Caco-2 (cell line): ENCODE data around the gene IER3IP1. TPM values are rescaled to one million over a fixed set of nuclear protein-coding genes. Genes with fewer than 3 reads are reported as not detected.

Experiments used
- BruUV-seq: library from RNA; stranded (reverse); fragments of 400-500 nt; replicated peaks from 2 replicates; lab custom pipeline; 2021; lab: Mats Ljungman, UMichigan
- CTCF ChIA-PET: fragments of 300-600 bp; sonication (Branson Sonifier 250); formaldehyde crosslinking; loops from one replicate; lab custom pipeline; 2022; ENCODE audit warnings: antibody characterized with exemption; lab: Charles Lee
- POLR2A ChIA-PET: fragments of 300-600 bp; sonication (Branson Sonifier 250); formaldehyde crosslinking; loops from one replicate; lab custom pipeline; 2022; ENCODE audit warnings: antibody characterized with exemption; lab: Charles Lee
- DNase-seq, 2 experiments: peaks; one replicate each; pipeline versions ENCODE4 v3.0.0 to v3.0.0-alpha.2; 2020 to 2022
- H3K27me3 ChIP-seq: replicated peaks from 2 replicates; pipeline ENCODE4 v1.6.0; 2011; ENCODE audit warnings: low read length; ENCODE audit not compliant: control insufficient read depth, insufficient read depth
- H3K36me3 ChIP-seq: 2 replicates; pipeline ENCODE4 v1.5.1; 2011; ENCODE audit warnings: low read length; ENCODE audit not compliant: control insufficient read depth, insufficient read depth
- H3K4me1 ChIP-seq: fragments of 250-450 bp; sonication (Bioruptor Pico); 2 replicates; pipeline ENCODE4 v1.5.1; 2020; ENCODE audit warnings: mild to moderate bottlenecking
- H3K4me3 ChIP-seq: 2 replicates; pipeline ENCODE4 v1.5.1; 2011; ENCODE audit warnings: low read depth, mild to moderate bottlenecking, control low read depth, low read length
- H3K9me3 ChIP-seq: fragments of 250-450 bp; sonication (Bioruptor Pico); 2 replicates; pipeline ENCODE4 v1.5.1; 2020; ENCODE audit warnings: mild to moderate bottlenecking, moderate library complexity
- H3K27ac Mint-ChIP-seq: one replicate; pipeline ENCODE4 v1.8.0; 2022; ENCODE audit warnings: mixed read lengths; ENCODE audit not compliant: unreplicated experiment
- H3K27me3 Mint-ChIP-seq: one replicate; pipeline ENCODE4 v1.8.0; 2022; ENCODE audit warnings: mixed read lengths; ENCODE audit not compliant: insufficient read depth, unreplicated experiment
- H3K36me3 Mint-ChIP-seq: one replicate; pipeline ENCODE4 v1.8.0; 2022; ENCODE audit warnings: mild to moderate bottlenecking, mixed read lengths; ENCODE audit not compliant: insufficient read depth, unreplicated experiment
- H3K4me1 Mint-ChIP-seq: one replicate; pipeline ENCODE4 v1.8.0; 2022; ENCODE audit warnings: low read depth, mixed read lengths; ENCODE audit not compliant: unreplicated experiment
- H3K4me3 Mint-ChIP-seq: one replicate; pipeline ENCODE4 v1.8.0; 2022; ENCODE audit warnings: mild to moderate bottlenecking, moderate library complexity, mixed read lengths; ENCODE audit not compliant: unreplicated experiment
- H3K9me3 Mint-ChIP-seq: one replicate; pipeline ENCODE4 v1.8.0; 2022; ENCODE audit warnings: mixed read lengths; ENCODE audit not compliant: unreplicated experiment
- CTCF ChIP-seq, 2 experiments: fragments of 200-600 bp in 1 of 2; IDR thresholded peaks; 1 replicate in 1 of 2; 2 replicates in 1 of 2; pipeline versions ENCODE4 v1.5.1 to v1.8.0; 2011 to 2022; ENCODE audit warnings: antibody characterized with exemption in 1 of 2, control low read depth in 1 of 2, inconsistent platforms in 1 of 2, low read depth in 1 of 2, low read length in 1 of 2, mild to moderate bottlenecking in 1 of 2, moderate library complexity in 1 of 2; ENCODE audit not compliant: insufficient read depth in 1 of 2, severe bottlenecking in 1 of 2, unreplicated experiment in 1 of 2
- intact Hi-C: fragments of 100-400 bp; cut with micrococcal nuclease; formaldehyde crosslinking; loops from one replicate; pipeline ENCODE4 v1.10.0; 2022; ENCODE audit not compliant: unreplicated experiment
- total RNA-seq: library from RNA; stranded (reverse); gene quantifications from 2 replicates; pipeline ENCODE4 v1.2.3, GENCODE V29; 2022

Gene IER3IP1
- total RNA-seq, 1 experiment from 2014 or later, result 5.9 TPM

GRCh38 chr18:47150824-47151366 is 25.3 kb downstream of the IER3IP1 start:
- ChIA-PET CTCF (interaction anchor here (0.5 kb wide), 1 partner anchor 9 kb away, joined by 3 read pairs; no protein-coding TSS in a partner anchor), POLR2A (no interaction called here)
- Mint-ChIP-seq H3K9me3 (no peaks in the 10 kb centered on the region), H3K36me3 (peaks cover 6% of the 10 kb centered on the region), H3K4me1 (peaks cover 21% of the 10 kb centered on the region), H3K4me3 (peak overlapping the region; percentile 83), H3K27ac (peak overlapping the region; percentile 92), H3K27me3 (no peaks in the 10 kb centered on the region)
- BruUV-seq, result no TSS peak
- intact Hi-C loops, result loop anchor here (1.0 kb wide), 1 partner anchor 25 kb away; the partner anchor contains the start of gene IER3IP1
- no peaks in the 10 kb centered on the region for H3K4me1 ChIP-seq
- H3K27me3 ChIP-seq, result no peaks in the 10 kb centered on the region
- TF ChIP-seq CTCF (IDR thresholded peaks at IDR 0.05; ENCODE audit: insufficient read depth in 1 of 2, low read depth in 1 of 2, low read length in 1 of 2, severe bottlenecking in 1 of 2, unreplicated experiment in 1 of 2), result no peak
- H3K4me3 ChIP-seq, result peak overlapping the region; percentile 69
- no peaks in the 10 kb centered on the region for H3K9me3 ChIP-seq
- H3K36me3 ChIP-seq, result no peaks in the 10 kb centered on the region
- DNase-seq, result peak in 1 of 2 experiments; percentile 1

- H3K27ac Mint-ChIP-seq, result peak within 1 kb of the TSS; percentile 92
- DNase-seq, result peak; percentile 58 to 76
- H3K9me3 Mint-ChIP-seq, result no peaks in the 10 kb centered on the region
- Histone ChIP-seq H3K4me1 (no peaks in the 10 kb centered on the region), H3K27me3 (no peaks in the 10 kb centered on the region), H3K4me3 (peak within 1 kb of the TSS; percentile 69), H3K36me3 (no peaks in the 10 kb centered on the region), H3K9me3 (no peaks in the 10 kb centered on the region)
- peak within 1 kb of the TSS; percentile 83 for H3K4me3 Mint-ChIP-seq
- POLR2A ChIA-PET, result no interaction called here
- peaks cover 6% of the 10 kb centered on the region for H3K36me3 Mint-ChIP-seq
- H3K4me1 Mint-ChIP-seq, result peaks cover 21% of the 10 kb centered on the region
- CTCF ChIA-PET, result interaction anchor here (0.5 kb wide), 1 partner anchor 10 kb away, joined by 3 read pairs; no protein-coding TSS in a partner anchor
- intact Hi-C loops, result loop anchor here (1.0 kb wide), 1 partner anchor 26 kb away; the partner anchor contains the start of gene IER3IP1
- TF ChIP-seq CTCF (IDR thresholded peaks at IDR 0.05; ENCODE audit: insufficient read depth in 1 of 2, low read depth in 1 of 2, low read length in 1 of 2, severe bottlenecking in 1 of 2, unreplicated experiment in 1 of 2), result no peak
- H3K27me3 Mint-ChIP-seq, result no peaks in the 10 kb centered on the region
- no TSS peak for BruUV-seq
Measured at GRCh38 chr18:47150029-47150823, 25.9 kb downstream of the IER3IP1 start, which contains the start of gene HDHD2. Gene HDHD2 (minus strand): TSS chr18:47150500. CDS start chr18:47136439, 14,061 bp downstream.

- DNase-seq, result peak in 1 of 2 experiments; percentile 1
- no peak for TF ChIP-seq CTCF (IDR thresholded peaks at IDR 0.05; ENCODE audit: insufficient read depth in 1 of 2, low read depth in 1 of 2, low read length in 1 of 2, severe bottlenecking in 1 of 2, unreplicated experiment in 1 of 2)
Measured at GRCh38 chr18:47149457-47150028, 26.6 kb downstream of the IER3IP1 start.

More at GRCh38 chr18:47149457-47150028, 26.6 kb downstream of the IER3IP1 start:
- no peaks in the 10 kb centered on the region for H3K9me3 ChIP-seq
- no peaks in the 10 kb centered on the region for H3K27me3 ChIP-seq
- intact Hi-C loops, result loop anchor here (1.0 kb wide), 1 partner anchor 27 kb away; the partner anchor contains the start of gene IER3IP1
- peak overlapping the region; percentile 69 for H3K4me3 ChIP-seq
- ChIA-PET CTCF (no interaction called here), POLR2A (no interaction called here)
- H3K27me3 Mint-ChIP-seq, result no peaks in the 10 kb centered on the region
- H3K36me3 ChIP-seq, result no peaks in the 10 kb centered on the region
- peaks cover 6% of the 10 kb centered on the region for H3K36me3 Mint-ChIP-seq
- no peaks in the 10 kb centered on the region for H3K4me1 ChIP-seq
- peak overlapping the region; percentile 92 for H3K27ac Mint-ChIP-seq
- peak overlapping the region; percentile 83 for H3K4me3 Mint-ChIP-seq
- BruUV-seq, result TSS peak; percentile 34
- H3K9me3 Mint-ChIP-seq, result no peaks in the 10 kb centered on the region
- peaks cover 21% of the 10 kb centered on the region for H3K4me1 Mint-ChIP-seq
